ENCODE data around the gene SLC6A16. TPM values are rescaled to one million over a fixed set of nuclear protein-coding genes. Genes with fewer than 3 reads are reported as not detected.
"Not testable (repeated sequence)": the region's sequence is repeated elsewhere in the genome, so short reads cannot be mapped to it uniquely, and the experiment has no call there.

The SLC6A16 gene
- total and polyA plus RNA-seq, 12 donors: 0.17 to 3.5 (median 1.1) TPM; not detected in 1

DNA sequence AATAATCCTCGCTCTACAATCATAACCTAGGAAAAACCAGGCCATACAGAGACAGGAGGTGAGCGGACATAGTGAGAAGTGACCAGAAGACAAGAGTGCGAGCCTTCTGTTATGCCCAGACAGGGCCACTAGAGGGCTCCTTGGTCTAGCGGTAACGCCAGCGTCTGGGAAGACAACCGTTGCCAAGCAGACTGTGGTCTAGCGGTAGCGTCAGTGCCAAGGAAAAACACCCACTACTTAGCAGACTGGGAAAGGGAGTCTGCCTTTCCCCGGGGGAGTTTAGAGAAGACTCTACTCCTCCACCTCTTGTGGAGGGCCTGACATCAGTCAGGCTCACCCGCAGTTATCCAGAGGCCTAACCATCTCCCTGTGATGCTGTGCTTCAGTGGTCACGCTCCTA is 58.6 kb downstream of the SLC6A16 start:
- H3K27me3 ChIP-seq; H3K36me3 ChIP-seq (replicated peaks in 1 of 2); intact Hi-C loops (cut with DNase I); H3K9me3 ChIP-seq (replicated peaks in 1 of 3); H3K4me1 ChIP-seq (replicated peaks in 1 of 2); H3K27ac ChIP-seq; H3K4me3 ChIP-seq: not testable (repeated sequence)
- DNase-seq: peak; percentile 52 to 73 (median 70)
- TF ChIP-seq, protein P1, sequence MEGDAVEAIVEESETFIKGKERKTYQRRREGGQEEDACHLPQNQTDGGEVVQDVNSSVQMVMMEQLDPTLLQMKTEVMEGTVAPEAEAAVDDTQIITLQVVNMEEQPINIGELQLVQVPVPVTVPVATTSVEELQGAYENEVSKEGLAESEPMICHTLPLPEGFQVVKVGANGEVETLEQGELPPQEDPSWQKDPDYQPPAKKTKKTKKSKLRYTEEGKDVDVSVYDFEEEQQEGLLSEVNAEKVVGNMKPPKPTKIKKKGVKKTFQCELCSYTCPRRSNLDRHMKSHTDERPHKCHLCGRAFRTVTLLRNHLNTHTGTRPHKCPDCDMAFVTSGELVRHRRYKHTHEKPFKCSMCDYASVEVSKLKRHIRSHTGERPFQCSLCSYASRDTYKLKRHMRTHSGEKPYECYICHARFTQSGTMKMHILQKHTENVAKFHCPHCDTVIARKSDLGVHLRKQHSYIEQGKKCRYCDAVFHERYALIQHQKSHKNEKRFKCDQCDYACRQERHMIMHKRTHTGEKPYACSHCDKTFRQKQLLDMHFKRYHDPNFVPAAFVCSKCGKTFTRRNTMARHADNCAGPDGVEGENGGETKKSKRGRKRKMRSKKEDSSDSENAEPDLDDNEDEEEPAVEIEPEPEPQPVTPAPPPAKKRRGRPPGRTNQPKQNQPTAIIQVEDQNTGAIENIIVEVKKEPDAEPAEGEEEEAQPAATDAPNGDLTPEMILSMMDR (IDR thresholded peaks at IDR 0.05): peak; percentile 44 to 71 (median 54)
- WGBS, 4 donors: 26 to 43% (median 31%) methylated on average over 8 to 12 of the region's 12 CpGs

DNA sequence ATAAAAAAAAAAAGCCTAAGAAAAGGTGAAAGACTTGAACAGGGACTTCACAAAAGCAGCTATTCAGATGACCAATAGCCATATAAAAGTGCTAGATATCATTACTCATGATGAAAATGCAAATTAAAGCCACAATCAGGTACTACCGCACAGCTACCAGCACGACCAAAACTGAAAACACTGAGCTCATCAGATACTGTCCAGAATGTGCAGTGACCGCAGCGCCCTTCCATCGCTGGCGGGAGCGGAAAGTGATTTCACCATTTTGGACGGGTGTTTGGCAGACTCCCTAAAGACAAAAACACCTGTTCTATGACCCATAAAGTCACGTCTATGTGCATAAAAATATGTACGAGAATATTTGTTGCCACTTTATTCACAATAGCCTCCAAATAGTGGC is 60.7 kb downstream of the SLC6A16 start:
- no peak for DNase-seq
- intact Hi-C loops (cut with DNase I): no loop called here
- no peak overlapping the region for H3K4me3 ChIP-seq
- TF ChIP-seq POLR2A (IDR thresholded peaks at IDR 0.05): no peak
- TF ChIP-seq, protein P1 (IDR thresholded peaks at IDR 0.05): no peak
- H3K9me3 ChIP-seq (replicated peaks in 1 of 3): no peaks in the 10 kb centered on the region
- H3K4me1 ChIP-seq (replicated peaks in 1 of 2): no peaks in the 10 kb centered on the region
- H3K27ac ChIP-seq: no peak overlapping the region
- 75 to 79% (median 78%) methylated on average over 10 of the region's 10 CpGs for WGBS, 4 donors
- no peaks in the 10 kb centered on the region for H3K27me3 ChIP-seq
- no peaks in the 10 kb centered on the region for H3K36me3 ChIP-seq (replicated peaks in 1 of 2)

DNA sequence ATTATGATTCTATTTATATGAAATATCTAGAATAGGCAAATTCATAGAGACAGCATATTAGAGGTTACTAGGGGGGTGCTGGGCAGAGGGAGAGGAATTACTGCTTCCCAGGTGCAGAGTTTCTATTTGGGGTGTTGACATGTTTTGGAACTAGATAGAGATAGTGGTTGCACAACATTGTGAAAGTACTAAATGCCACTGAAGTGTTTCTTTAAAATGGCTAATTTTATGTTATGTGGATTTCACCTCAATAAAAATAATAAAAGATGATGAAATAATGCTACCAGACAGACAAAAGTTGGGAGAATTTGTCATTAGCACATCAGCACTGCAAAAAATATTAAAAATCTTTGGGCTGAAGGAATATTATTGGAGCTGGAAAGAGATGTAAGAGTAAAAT is 63.4 kb downstream of the SLC6A16 start:
- peaks cover 0 to 6% (median 0%) of the 10 kb centered on the region in 3 donors for H3K9me3 ChIP-seq (replicated peaks in 1 of 3)
- no peak overlapping the region for H3K4me3 ChIP-seq
- H3K27ac ChIP-seq: no peak overlapping the region
- H3K4me1 ChIP-seq (replicated peaks in 1 of 2): no peaks in the 10 kb centered on the region
- intact Hi-C loops (cut with DNase I): no loop called here
- H3K36me3 ChIP-seq (replicated peaks in 1 of 2): no peaks in the 10 kb centered on the region
- no peak for TF ChIP-seq POLR2A (IDR thresholded peaks at IDR 0.05)
- TF ChIP-seq, protein P1 (IDR thresholded peaks at IDR 0.05): no peak
- H3K27me3 ChIP-seq: no peaks in the 10 kb centered on the region
- no peak for DNase-seq

DNA sequence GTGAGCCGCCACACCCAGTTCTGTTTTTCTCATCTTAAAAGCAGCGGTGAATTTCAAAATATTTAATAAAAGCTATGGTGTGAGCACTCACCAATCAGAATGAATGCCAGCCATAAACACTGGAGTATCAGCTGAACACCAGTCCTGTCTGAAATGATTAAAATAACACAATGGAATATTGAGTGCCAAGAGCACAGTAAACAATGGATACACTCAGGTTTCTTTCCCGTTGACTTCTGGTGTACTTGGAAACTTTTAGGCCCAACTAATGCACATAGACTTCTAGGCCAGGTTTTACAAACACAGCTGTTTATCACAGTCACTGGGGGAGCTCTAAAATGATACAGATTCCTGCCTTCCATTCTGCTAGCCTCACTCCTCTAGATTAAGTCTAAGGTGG is 68.3 kb downstream of the SLC6A16 start:
- TF ChIP-seq POLR2A (IDR thresholded peaks at IDR 0.05): no peak
- TF ChIP-seq, protein P1 (IDR thresholded peaks at IDR 0.05): no peak
- H3K4me3 ChIP-seq: no peak overlapping the region
- H3K27ac ChIP-seq: no peak overlapping the region
- H3K9me3 ChIP-seq (replicated peaks in 1 of 3): peaks cover 0 to 6% (median 0%) of the 10 kb centered on the region in 3 donors
- no peaks in the 10 kb centered on the region for H3K36me3 ChIP-seq (replicated peaks in 1 of 2)
- no peaks in the 10 kb centered on the region for H3K4me1 ChIP-seq (replicated peaks in 1 of 2)
- intact Hi-C loops (cut with DNase I): no loop called here
- H3K27me3 ChIP-seq: peaks cover 6% of the 10 kb centered on the region
- WGBS, 4 donors: 83 to 86% (median 85%) methylated on average over 3 of the region's 3 CpGs
- DNase-seq: no peak

Data from adrenal gland (tissue), 12 donors.